Measurements from ENCODE around the gene DCST2. TPM values are rescaled to one million over a fixed set of nuclear protein-coding genes. Genes with fewer than 3 reads are reported as not detected.

DCST2 gene
- total and polyA plus RNA-seq, 9 of the 15 experiments (the other 6 are each of a cell fraction or from before 2014, with no cell fraction given): 0.09 to 0.49 (median 0.11) TPM; not detected in 3

GRCh38 chr1:154998201-154998780 lies 35.3 kb downstream of the DCST2 start:
- Histone ChIP-seq H3K27ac (ENCODE audit: extremely low read depth, low read depth, low read length) (no peak overlapping the region), H4K20me1 (replicated peaks; ENCODE audit: control insufficient read depth, insufficient read depth, low read length) (no peaks in the 10 kb centered on the region), H2AFZ (ENCODE audit: low read depth, low read length) (no peak overlapping the region), H3K9me3 (replicated peaks; ENCODE audit: control insufficient read depth, insufficient read depth, low read depth, low read length) (no peaks in the 10 kb centered on the region), H3K4me2 (ENCODE audit: insufficient read depth, low read length) (no peak overlapping the region), H3K4me1 (replicated peaks in 1 of 2; ENCODE audit: control insufficient read depth in 2 of 2, insufficient read depth in 2 of 2, low read length in 2 of 2) (peaks cover 38 to 59% of the 10 kb centered on the region in 2 experiments), H3K27me3 (ENCODE audit: control insufficient read depth in 2 of 2, insufficient read depth in 2 of 2, low read length in 2 of 2) (no peaks in the 10 kb centered on the region), H3K36me3 (ENCODE audit: control insufficient read depth, insufficient read depth, low read length) (0 out of 3 replicates have a peak, but pooled peaks cover 4% of the 10 kb centered on the region), H3K9ac (ENCODE audit: insufficient read depth in 1 of 2, low read depth in 2 of 2, low read length in 2 of 2) (peak overlapping the region in 1 of 2 experiments; percentile 70; a peak in 1 of 4 replicates), H3K9me1 (ENCODE audit: control insufficient read depth, insufficient read depth, low read length) (no peaks in the 10 kb centered on the region), H3K79me2 (ENCODE audit: control insufficient read depth, insufficient read depth, low read length) (peaks cover 14% of the 10 kb centered on the region), H3K4me3 (no peak overlapping the region)
- CTCF ChIA-PET (ENCODE audit: low intra/inter-chr PET ratio): interaction anchor here (0.6 to 1.8 kb wide), 5 partner anchors 23 to 439 kb away, joined by 3 to 5 read pairs (median 3); partner anchors contain the start of gene PBXIP1
- DNase-seq (ENCODE audit: extremely low read depth in 1 of 4, low spot score in 3 of 4): peak in 1 of 4 experiments; percentile 1
- TF ChIP-seq CTCF (IDR thresholded peaks at IDR 0.05 in 2 of 3, conservative IDR thresholded peaks at IDR 0.05 in 1 of 3; ENCODE audit: insufficient read depth in 2 of 3, low read depth in 1 of 3, low read length in 3 of 3) (peak; percentile 35 to 39 (median 38); a peak in 3 of 6 replicates), BACH1 (tag; IDR thresholded peaks at IDR 0.05) (no peak), RAD21 (CRISPR knock-in tag; conservative IDR thresholded peaks at IDR 0.05 in 1 of 2, IDR thresholded peaks at IDR 0.05 in 1 of 2) (0 out of 4 replicates have a peak, but pooled peaks of 1 of the 2 experiments have one; percentile 12)
- ATAC-seq: no peak
- 84% methylated on average over 9 of the region's 16 CpGs for WGBS (ENCODE audit: insufficient coverage, low coverage, missing lambda C conversion rate)
- BruUV-seq (replicated peaks): no TSS peak
- in situ Hi-C loops (cut with MboI): no loop called here
- no peak for FAIRE-seq
- intact Hi-C loops (cut with micrococcal nuclease): no loop called here
- POLR2A ChIA-PET: interaction anchor here (2.2 to 8.2 kb wide), 3 partner anchors 9 to 32 kb away, joined by 9 to 80 read pairs (median 21); partner anchors contain the start of gene FLAD1

Data from K562 (cell line).